HEK293 (cell line): Measurements from ENCODE around the gene QPCTL.
"Not testable (repeated sequence)": the region's sequence is repeated elsewhere in the genome, so short reads cannot be mapped to it uniquely, and the experiment has no call there.

Experiments
- CTCF ChIA-PET: fragments of 350-600 bp; formaldehyde crosslinking; extraction: SDS; loops from one replicate; lab custom pipeline; 2021; ENCODE audit warnings: antibody characterized with exemption; lab: Yijun Ruan, JAX
- POLR2A ChIA-PET: fragments of 300-600 bp; formaldehyde crosslinking; extraction: SDS; loops from one replicate; lab custom pipeline; 2020; ENCODE audit warnings: antibody characterized with exemption, inconsistent platforms; lab: Yijun Ruan, JAX
- H3K27ac ChIP-seq: fragments of 200-500 bp; sonication (Bioruptor generic); 2 replicates; pipeline ENCODE4 v1.5.1; 2014; ENCODE audit warnings: low read depth, low read length, control low read depth, inconsistent platforms; ENCODE audit errors: extremely low read depth
- H3K36me3 ChIP-seq, 2 experiments: fragments of 200-500 bp in 1 of 2; sonication (Bioruptor generic) in 1 of 2; 1 replicate in 1 of 2; 2 replicates in 1 of 2; pipeline ENCODE4 v1.5.1; 2014 to 2017; ENCODE audit warnings: inconsistent platforms in 2 of 2, low read length in 2 of 2; ENCODE audit not compliant: control insufficient read depth in 2 of 2, insufficient read depth in 1 of 2
- H3K4me1 ChIP-seq: fragments of 200-500 bp; sonication (Bioruptor generic); 2 replicates; pipeline ENCODE4 v1.5.1; 2014; ENCODE audit warnings: mild to moderate bottlenecking, low read length, inconsistent platforms; ENCODE audit not compliant: control insufficient read depth, insufficient read depth
- H3K4me3 ChIP-seq: 2 replicates; pipeline ENCODE4 v1.5.1; 2011; ENCODE audit warnings: low read depth, mild to moderate bottlenecking, control low read depth, low read length, moderate library complexity
- H3K9me3 ChIP-seq: fragments of 200-500 bp; sonication (Bioruptor generic); 2 replicates; pipeline ENCODE4 v1.5.1; 2014; ENCODE audit warnings: low read depth, low read length, inconsistent platforms; ENCODE audit not compliant: control insufficient read depth, insufficient read depth
- FEZF1 ChIP-seq: fragments of 450-650 bp; formaldehyde crosslinking; IDR thresholded peaks from 2 replicates; pipeline ENCODE4 v1.5.1; 2016; ENCODE audit warnings: missing biosample characterization, missing genetic modification characterization
- GLI4 ChIP-seq: fragments of 450-650 bp; formaldehyde crosslinking; IDR thresholded peaks from 2 replicates; pipeline ENCODE4 v1.5.1; 2016; ENCODE audit warnings: missing biosample characterization, missing genetic modification characterization
- OSR2 ChIP-seq: fragments of 450-650 bp; formaldehyde crosslinking; IDR thresholded peaks from 2 replicates; pipeline ENCODE4 v1.5.1; 2016; ENCODE audit warnings: missing biosample characterization, missing genetic modification characterization
- PBX3 ChIP-seq: sonication (generic); formaldehyde crosslinking; IDR thresholded peaks from 2 replicates; pipeline ENCODE4 v1.8.1; 2022; ENCODE audit warnings: mild to moderate bottlenecking, moderate library complexity, missing genetic modification reagents
- TRIM28 ChIP-seq: IDR thresholded peaks from 2 replicates; pipeline ENCODE4 v1.6.1; 2011; ENCODE audit warnings: low read length, control low read depth, borderline replicate concordance
- ZBTB20 ChIP-seq: fragments of 450-650 bp; formaldehyde crosslinking; IDR thresholded peaks from 2 replicates; pipeline ENCODE4 v1.5.1; 2016; ENCODE audit warnings: missing biosample characterization, missing genetic modification characterization
- ZBTB21 ChIP-seq: fragments of 450-650 bp; formaldehyde crosslinking; IDR thresholded peaks from 2 replicates; pipeline ENCODE4 v1.5.1; 2017; ENCODE audit warnings: missing biosample characterization, missing genetic modification characterization
- ZFP41 ChIP-seq: fragments of 450-650 bp; formaldehyde crosslinking; IDR thresholded peaks from 2 replicates; pipeline ENCODE4 v1.5.1; 2016; ENCODE audit warnings: missing biosample characterization, missing genetic modification characterization, borderline replicate concordance
- ZNF121 ChIP-seq: fragments of 450-650 bp; formaldehyde crosslinking; IDR thresholded peaks from 2 replicates; pipeline ENCODE4 v1.5.1; 2016; ENCODE audit warnings: missing biosample characterization, missing genetic modification characterization
- ZNF140 ChIP-seq: fragments of 450-650 bp; formaldehyde crosslinking; IDR thresholded peaks from 2 replicates; pipeline ENCODE4 v1.5.1; 2016; ENCODE audit warnings: missing biosample characterization, missing genetic modification characterization
- ZNF16 ChIP-seq: fragments of 450-650 bp; formaldehyde crosslinking; IDR thresholded peaks from 2 replicates; pipeline ENCODE4 v1.5.1; 2016; ENCODE audit warnings: low read depth, missing biosample characterization, missing genetic modification characterization
- ZNF174 ChIP-seq: fragments of 450-650 bp; formaldehyde crosslinking; IDR thresholded peaks from 2 replicates; pipeline ENCODE4 v1.5.0; 2017; ENCODE audit warnings: missing biosample characterization, mild to moderate bottlenecking, missing genetic modification characterization
- ZNF239 ChIP-seq: fragments of 450-650 bp; formaldehyde crosslinking; IDR thresholded peaks from 2 replicates; pipeline ENCODE4 v1.5.1; 2016; ENCODE audit warnings: missing biosample characterization, missing genetic modification characterization
- ZNF248 ChIP-seq: fragments of 450-650 bp; formaldehyde crosslinking; IDR thresholded peaks from 2 replicates; pipeline ENCODE4 v1.5.1; 2017; ENCODE audit warnings: missing biosample characterization, missing genetic modification characterization
- ZNF266 ChIP-seq: fragments of 450-650 bp; formaldehyde crosslinking; IDR thresholded peaks from 2 replicates; pipeline ENCODE4 v1.5.1; 2016; ENCODE audit warnings: missing biosample characterization, missing genetic modification characterization, low read depth
- ZNF335 ChIP-seq: fragments of 450-650 bp; formaldehyde crosslinking; conservative IDR thresholded peaks from 2 replicates; pipeline ENCODE4 v1.5.1; 2016; ENCODE audit warnings: missing biosample characterization, missing genetic modification characterization
- ZNF521 ChIP-seq: fragments of 450-650 bp; formaldehyde crosslinking; IDR thresholded peaks from 2 replicates; pipeline ENCODE4 v1.5.1; 2017; ENCODE audit warnings: missing biosample characterization, mild to moderate bottlenecking, missing genetic modification characterization
- ZNF558 ChIP-seq: fragments of 450-650 bp; formaldehyde crosslinking; IDR thresholded peaks from 2 replicates; pipeline ENCODE4 v1.5.1; 2016; ENCODE audit warnings: missing biosample characterization, missing genetic modification characterization
- ZNF560 ChIP-seq: fragments of 450-650 bp; formaldehyde crosslinking; IDR thresholded peaks from 2 replicates; pipeline ENCODE4 v1.5.1; 2017; ENCODE audit warnings: missing biosample characterization, missing genetic modification characterization, borderline replicate concordance
- ZNF600 ChIP-seq: fragments of 450-650 bp; formaldehyde crosslinking; IDR thresholded peaks from 2 replicates; pipeline ENCODE4 v1.5.1; 2016; ENCODE audit warnings: missing biosample characterization, missing genetic modification characterization
- ZNF624 ChIP-seq: fragments of 450-650 bp; formaldehyde crosslinking; IDR thresholded peaks from 2 replicates; pipeline ENCODE4 v1.5.1; 2017; ENCODE audit warnings: missing biosample characterization, missing genetic modification characterization
- ZNF626 ChIP-seq: fragments of 450-650 bp; sonication (Bioruptor Pico); formaldehyde crosslinking; IDR thresholded peaks from 2 replicates; pipeline ENCODE4 v1.5.1; 2018; ENCODE audit warnings: missing biosample characterization, missing genetic modification characterization, inconsistent platforms
- ZNF768 ChIP-seq: fragments of 450-650 bp; formaldehyde crosslinking; IDR thresholded peaks from 2 replicates; pipeline ENCODE4 v1.5.1; 2018; ENCODE audit warnings: missing biosample characterization, mild to moderate bottlenecking, missing genetic modification characterization
- ZSCAN16 ChIP-seq: fragments of 450-650 bp; formaldehyde crosslinking; IDR thresholded peaks from 2 replicates; pipeline ENCODE4 v1.5.1; 2016; ENCODE audit warnings: missing biosample characterization, missing genetic modification characterization
- TF ChIP-seq, protein P1 (sequence below): fragments of 450-650 bp; formaldehyde crosslinking; IDR thresholded peaks from 2 replicates; pipeline ENCODE4 v1.5.1; 2016; ENCODE audit warnings: missing biosample characterization, missing genetic modification characterization
- TF ChIP-seq, protein P2 (sequence below): fragments of 450-650 bp; formaldehyde crosslinking; IDR thresholded peaks from 2 replicates; pipeline ENCODE4 v1.5.1; 2016; ENCODE audit warnings: missing biosample characterization, missing genetic modification characterization

Gene QPCTL

DNA sequence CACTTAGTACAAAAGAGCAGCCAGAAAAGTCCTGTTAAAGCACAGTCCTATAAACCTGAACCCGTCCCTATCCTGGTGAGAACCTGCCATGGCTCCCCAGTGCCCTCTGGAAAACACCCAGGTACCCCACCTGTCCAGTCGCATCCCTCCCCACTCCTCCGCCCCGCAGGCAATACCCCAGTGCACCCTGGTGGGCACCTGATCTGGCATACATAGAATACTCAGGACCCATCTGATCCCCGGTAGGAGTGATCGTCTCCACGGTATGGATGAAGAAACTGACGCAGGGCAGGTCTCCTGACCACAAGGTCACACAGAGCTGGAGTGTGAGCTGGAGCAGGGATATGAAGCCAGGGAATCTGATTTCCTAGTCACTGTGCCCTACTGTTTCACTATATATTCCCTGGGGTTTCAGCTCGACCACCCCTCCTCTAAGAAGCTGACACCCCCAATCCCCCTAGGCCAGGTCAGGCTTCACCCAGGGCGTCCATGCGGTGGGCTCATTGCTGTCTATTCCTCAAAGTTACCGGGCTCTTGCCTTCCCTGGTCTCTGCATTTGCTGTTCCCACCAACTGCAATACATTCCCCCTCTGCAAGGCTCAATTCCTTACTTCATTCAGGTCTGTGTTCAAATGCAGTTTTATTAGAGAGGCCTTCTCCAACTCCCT is 25.7 kb downstream of the QPCTL start:
- ChIA-PET CTCF (interaction anchor here (1.7 to 7.7 kb wide), 2 partner anchors 9 to 25 kb away, joined by 6 to 64 read pairs; partner anchors contain the start of genes QPCTL and SNRPD2), POLR2A (interaction anchor here (1.2 to 6.5 kb wide), 13 partner anchors 9 to 145 kb away, joined by 3 to 133 read pairs (median 4); partner anchors contain the start of genes FBXO46, GIPR, QPCTL and SIX5)
- peak overlapping the region; percentile 92 for H3K27ac ChIP-seq
- peak; percentile 92 for TF ChIP-seq ZNF335
- no peak for TF ChIP-seq ZNF521 (tag by site-specific recombination)
- TF ChIP-seq PBX3 (CRISPR knock-in tag): no peak
- peak; percentile 91 for TF ChIP-seq ZBTB20 (tag by site-specific recombination)
- no peak for TF ChIP-seq ZNF239 (tag by site-specific recombination)
- TF ChIP-seq GLI4: no peak
- TF ChIP-seq ZNF140: no peak
- no peak for TF ChIP-seq ZNF558 (tag by site-specific recombination)
- no peak for TF ChIP-seq ZNF626
- no peak for TF ChIP-seq ZSCAN16 (tag by site-specific recombination)
- TF ChIP-seq OSR2 (tag by site-specific recombination): no peak
- TF ChIP-seq ZNF600 (tag by site-specific recombination): no peak
- no peak for TF ChIP-seq ZNF266 (tag by site-specific recombination)
- peak; percentile 79; the same call in 1 of the 2 replicates for TF ChIP-seq ZNF16 (tag by site-specific recombination)
- no peak for TF ChIP-seq TRIM28
- no peak for TF ChIP-seq ZNF174 (tag by site-specific recombination)
- no peak for TF ChIP-seq ZBTB21 (tag by site-specific recombination)
- no peak for TF ChIP-seq ZNF248 (tag by site-specific recombination)
- no peak for TF ChIP-seq ZNF624 (tag by site-specific recombination)
- TF ChIP-seq ZNF768 (tag by site-specific recombination): no peak
- TF ChIP-seq ZFP41 (tag by site-specific recombination): no peak
- TF ChIP-seq ZNF560 (tag by site-specific recombination): no peak
- TF ChIP-seq FEZF1 (tag by site-specific recombination): no peak
- H3K4me1 ChIP-seq: peaks cover 23% of the 10 kb centered on the region
- no peaks in the 10 kb centered on the region for H3K9me3 ChIP-seq
- peaks cover 23 to 25% of the 10 kb centered on the region in 2 experiments; a peak in 2 of 3 replicates for H3K36me3 ChIP-seq
- H3K4me3 ChIP-seq: peak overlapping the region; percentile 31

GRCh38 chr19:45720065-45720464 is 27.6 kb downstream of the QPCTL start:
- H3K27ac ChIP-seq, H3K4me3 ChIP-seq, H3K9me3 ChIP-seq: not testable (repeated sequence)
- H3K4me1 ChIP-seq: peaks cover 26% of the 10 kb centered on the region
- TF ChIP-seq, protein P1, sequence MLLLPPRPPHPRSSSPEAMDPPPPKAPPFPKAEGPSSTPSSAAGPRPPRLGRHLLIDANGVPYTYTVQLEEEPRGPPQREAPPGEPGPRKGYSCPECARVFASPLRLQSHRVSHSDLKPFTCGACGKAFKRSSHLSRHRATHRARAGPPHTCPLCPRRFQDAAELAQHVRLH (tag by site-specific recombination): 0 out of 2 replicates have a peak, but pooled peaks have one; percentile 57
- 0 out of 2 replicates have a peak, but pooled peaks have one; percentile 40 for TF ChIP-seq ZNF121
- TF ChIP-seq, protein P2, sequence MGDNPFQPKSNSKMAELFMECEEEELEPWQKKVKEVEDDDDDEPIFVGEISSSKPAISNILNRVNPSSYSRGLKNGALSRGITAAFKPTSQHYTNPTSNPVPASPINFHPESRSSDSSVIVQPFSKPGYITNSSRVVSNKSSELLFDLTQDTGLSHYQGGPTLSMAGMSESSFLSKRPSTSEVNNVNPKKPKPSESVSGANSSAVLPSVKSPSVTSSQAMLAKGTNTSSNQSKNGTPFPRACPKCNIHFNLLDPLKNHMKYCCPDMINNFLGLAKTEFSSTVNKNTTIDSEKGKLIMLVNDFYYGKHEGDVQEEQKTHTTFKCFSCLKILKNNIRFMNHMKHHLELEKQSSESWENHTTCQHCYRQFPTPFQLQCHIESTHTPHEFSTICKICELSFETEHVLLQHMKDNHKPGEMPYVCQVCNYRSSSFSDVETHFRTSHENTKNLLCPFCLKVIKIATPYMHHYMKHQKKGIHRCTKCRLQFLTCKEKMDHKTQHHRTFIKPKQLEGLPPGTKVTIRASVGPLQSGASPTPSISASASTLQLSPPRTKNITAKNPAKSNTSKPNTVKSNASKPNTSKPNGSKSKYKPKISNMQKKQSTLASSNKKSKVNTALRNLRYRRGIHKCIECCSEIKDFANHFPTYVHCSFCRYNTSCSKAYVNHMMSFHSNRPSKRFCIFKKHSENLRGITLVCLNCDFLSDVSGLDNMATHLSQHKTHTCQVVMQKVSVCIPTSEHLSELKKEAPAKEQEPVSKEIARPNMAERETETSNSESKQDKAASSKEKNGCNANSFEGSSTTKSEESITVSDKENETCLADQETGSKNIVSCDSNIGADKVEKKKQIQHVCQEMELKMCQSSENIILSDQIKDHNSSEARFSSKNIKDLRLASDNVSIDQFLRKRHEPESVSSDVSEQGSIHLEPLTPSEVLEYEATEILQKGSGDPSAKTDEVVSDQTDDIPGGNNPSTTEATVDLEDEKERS: peak; percentile 79; the same call in 1 of the 2 replicates
- ChIA-PET CTCF (interaction anchor here (1.0 to 1.4 kb wide), 2 partner anchors 26 to 27 kb away, joined by 3 to 5 read pairs; partner anchors contain the start of gene QPCTL), POLR2A (interaction anchor here (0.7 to 6.5 kb wide), 4 partner anchors 10 to 49 kb away, joined by 4 to 133 read pairs (median 6); partner anchors contain the start of genes FBXO46 and SIX5)
- peaks cover 21 to 23% of the 10 kb centered on the region in 2 experiments; a peak in 2 of 3 replicates for H3K36me3 ChIP-seq

GRCh38 chr19:45728683-45729082 is 36.2 kb downstream of the QPCTL start:
- H3K4me3 ChIP-seq, H3K4me1 ChIP-seq, POLR2A ChIA-PET, H3K36me3 ChIP-seq, H3K9me3 ChIP-seq, H3K27ac ChIP-seq, CTCF ChIA-PET: not testable (repeated sequence)
